GM19372 (cell line): ENCODE data around the gene OVCA2.

Source experiments
- ATAC-seq: cut with Tn5 transposase; IDR thresholded peaks from one replicate; pipeline ENCODE4 v1.9.1; 2021; ENCODE audit warnings: mild to moderate bottlenecking, low read depth, moderate library complexity; ENCODE audit not compliant: unreplicated experiment

The OVCA2 gene

GRCh38 chr17:2062571-2063183 is 20.9 kb downstream of the OVCA2 start:
- no peak for ATAC-seq

GRCh38 chr17:2063261-2064146 is 21.7 kb downstream of the OVCA2 start:
- ATAC-seq: no peak

GRCh38 chr17:2064147-2064489 is 22.3 kb downstream of the OVCA2 start:
- ATAC-seq: no peak

GRCh38 chr17:2064520-2064971 is 22.7 kb downstream of the OVCA2 start:
- ATAC-seq: no peak

- no peak for ATAC-seq
These were observed 23.4 kb downstream of the OVCA2 start for GRCh38 chr17:2064980-2065785.

GRCh38 chr17:2065949-2066400 is 24.2 kb downstream of the OVCA2 start:
- ATAC-seq: no peak

GRCh38 chr17:2067048-2067561 is 25.3 kb downstream of the OVCA2 start:
- no peak for ATAC-seq

- no peak for ATAC-seq
These were observed 25.8 kb downstream of the OVCA2 start for GRCh38 chr17:2067608-2068024.

- no peak for ATAC-seq
These were observed 26.3 kb downstream of the OVCA2 start for GRCh38 chr17:2068031-2068518.

- ATAC-seq: no peak
These were observed 26.8 kb downstream of the OVCA2 start for GRCh38 chr17:2068519-2069051.

GRCh38 chr17:2070241-2071023 is 28.6 kb downstream of the OVCA2 start:
- ATAC-seq: no peak

GRCh38 chr17:2071024-2071385 is 29.2 kb downstream of the OVCA2 start:
- no peak for ATAC-seq

- no peak for ATAC-seq
These were observed 29.8 kb downstream of the OVCA2 start for GRCh38 chr17:2071455-2072281.

GRCh38 chr17:2074919-2075318 is 33.1 kb downstream of the OVCA2 start:
- no peak for ATAC-seq

GRCh38 chr17:2075336-2076086 is 33.7 kb downstream of the OVCA2 start:
- ATAC-seq: no peak

- no peak for ATAC-seq
These were observed 34.5 kb downstream of the OVCA2 start for GRCh38 chr17:2076087-2076984.

- no peak for ATAC-seq
These were observed 35.2 kb downstream of the OVCA2 start for GRCh38 chr17:2077040-2077439.
